ENCODE measurements around the gene CYBB.

The CYBB gene

DNA sequence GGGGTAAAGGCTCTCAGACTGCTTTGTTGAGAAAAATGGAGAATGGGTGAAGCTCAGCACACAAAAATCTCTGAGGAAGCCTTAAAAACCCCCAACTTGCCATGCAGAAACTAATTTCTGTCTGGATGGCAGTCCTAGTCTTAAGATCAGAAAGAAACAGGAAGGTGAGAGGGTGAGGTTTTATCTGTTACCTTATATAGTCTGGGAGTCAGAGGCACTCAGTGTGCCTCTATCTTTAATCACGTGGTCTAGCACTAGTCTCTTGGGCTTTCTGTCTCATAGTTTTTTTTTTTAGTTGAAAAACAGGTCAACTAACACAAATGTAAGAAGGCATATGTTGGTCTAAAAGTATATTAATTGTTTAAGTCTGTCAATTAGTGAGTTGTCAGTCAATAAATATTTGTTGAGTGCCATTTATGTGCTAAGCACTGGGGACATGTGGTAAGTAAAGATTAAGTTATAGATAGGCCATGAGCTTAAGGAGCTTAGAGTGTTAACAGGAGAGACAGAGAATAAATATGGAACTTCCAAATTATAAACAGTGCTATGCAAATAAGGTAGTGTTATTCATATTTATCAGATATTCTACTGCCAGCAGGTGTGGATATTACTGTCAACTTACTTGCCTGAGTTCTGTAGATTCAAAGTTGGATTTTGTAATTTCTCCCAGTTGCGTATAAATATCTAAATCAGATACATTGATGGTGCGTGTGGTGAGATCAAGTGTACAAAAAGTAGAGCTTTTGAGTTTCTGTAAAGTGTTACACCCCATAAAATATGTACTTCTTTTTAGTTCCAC is 7.0 kb downstream of the CYBB start:
- no peak for DNase-seq (ENCODE audit: low read depth)

DNA sequence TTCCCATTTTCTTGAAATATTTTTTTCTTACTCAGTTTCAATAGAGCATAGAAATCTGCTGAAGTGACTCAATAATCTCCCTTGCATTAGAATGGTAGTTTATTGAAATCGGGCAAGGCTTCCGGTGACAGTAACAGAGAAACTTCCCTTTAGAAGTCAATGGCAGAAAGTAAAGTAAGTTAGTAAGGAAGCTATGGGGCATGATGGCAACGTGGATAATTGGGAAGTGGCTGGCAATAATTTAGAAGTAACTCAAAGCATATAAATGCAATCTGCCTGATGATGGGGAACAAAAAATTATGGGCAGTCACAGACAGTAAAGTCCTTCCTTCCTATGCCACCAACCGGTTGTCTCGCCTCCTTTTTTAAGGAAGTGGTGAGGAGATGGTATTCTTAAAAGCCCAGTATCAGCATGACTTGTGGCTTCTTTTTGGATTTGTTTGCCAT is 7.6 kb downstream of the CYBB start:
- no peak for DNase-seq (ENCODE audit: low read depth)

DNA sequence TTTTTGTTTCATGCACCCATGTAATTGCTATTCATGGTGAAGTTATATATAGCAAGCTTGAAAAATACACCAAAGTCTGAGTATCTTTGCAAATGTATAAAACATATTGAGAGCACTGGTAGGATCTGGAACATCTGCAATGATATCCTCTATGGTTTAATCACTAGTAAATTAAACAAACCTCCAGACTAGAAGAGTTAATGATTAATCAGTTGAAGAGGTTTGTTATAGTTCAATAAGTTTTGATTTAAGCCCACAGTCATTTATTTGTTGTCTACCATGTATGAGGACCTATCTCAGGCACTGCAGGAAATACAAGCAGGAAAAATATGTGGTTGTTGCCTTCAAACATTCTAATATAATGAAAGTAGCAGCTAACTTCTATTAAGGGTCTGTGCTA is 16.5 kb downstream of the CYBB start:
- no peak for DNase-seq (ENCODE audit: low read depth)

DNA sequence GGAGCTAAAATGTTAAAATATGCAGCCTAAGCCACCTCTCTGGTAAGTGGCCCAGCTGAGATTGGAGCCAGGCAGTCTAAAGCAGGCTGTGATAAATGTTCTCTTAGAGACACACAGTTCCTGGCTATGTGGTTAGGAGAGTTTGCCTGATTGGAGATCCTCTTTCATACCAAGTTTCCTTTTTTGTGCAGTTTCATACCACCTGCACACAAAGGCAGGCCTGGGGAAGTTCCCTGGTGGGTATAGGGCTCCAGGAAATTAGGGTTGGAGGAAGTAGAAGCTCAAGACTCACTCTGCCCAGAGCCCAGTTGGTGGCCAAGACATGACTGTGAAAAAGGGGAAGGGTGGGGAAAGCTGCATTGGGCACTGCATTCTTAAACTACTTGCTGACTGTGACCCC is 16.9 kb downstream of the CYBB start:
- no peak for DNase-seq (ENCODE audit: low read depth)

DNA sequence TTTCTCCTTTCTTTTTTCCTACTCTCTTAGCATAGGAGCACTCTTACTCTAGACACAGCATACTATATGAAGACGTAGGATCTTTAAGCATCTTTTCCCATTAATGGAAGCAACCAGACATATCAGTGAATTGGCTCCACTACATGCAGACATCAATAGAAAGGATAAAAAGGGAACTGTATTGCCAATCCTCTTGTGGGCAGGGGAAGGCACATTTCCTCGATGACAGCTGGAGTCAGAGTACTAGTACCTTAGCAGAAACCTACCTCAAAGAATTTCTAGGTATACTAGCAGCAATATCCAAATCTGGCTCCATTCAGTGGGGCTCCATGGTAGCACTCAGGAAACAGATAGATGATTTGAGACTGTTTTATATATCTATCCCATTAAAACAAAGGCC is 20.1 kb downstream of the CYBB start:
- no peak for DNase-seq (ENCODE audit: low read depth)

DNA sequence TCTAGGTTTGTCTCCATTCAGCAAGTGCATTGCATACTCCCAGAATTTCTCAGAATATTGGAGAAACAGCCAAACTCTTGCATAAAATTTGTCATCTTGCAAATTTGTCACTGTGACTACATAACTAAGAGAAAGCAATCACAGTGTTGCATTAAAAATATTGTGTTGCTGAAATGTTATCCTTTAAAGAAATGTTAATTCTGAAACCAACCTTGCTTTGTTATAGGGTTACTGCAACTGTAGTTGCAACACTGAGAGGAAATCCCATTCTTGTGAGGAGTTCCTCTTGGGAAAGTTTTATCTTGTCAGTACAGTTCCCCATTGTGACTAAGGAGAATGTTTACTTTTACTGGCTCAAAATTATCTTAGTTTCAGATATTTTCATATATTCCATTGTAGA is 20.9 kb downstream of the CYBB start:
- DNase-seq (ENCODE audit: low read depth), result no peak

DNA sequence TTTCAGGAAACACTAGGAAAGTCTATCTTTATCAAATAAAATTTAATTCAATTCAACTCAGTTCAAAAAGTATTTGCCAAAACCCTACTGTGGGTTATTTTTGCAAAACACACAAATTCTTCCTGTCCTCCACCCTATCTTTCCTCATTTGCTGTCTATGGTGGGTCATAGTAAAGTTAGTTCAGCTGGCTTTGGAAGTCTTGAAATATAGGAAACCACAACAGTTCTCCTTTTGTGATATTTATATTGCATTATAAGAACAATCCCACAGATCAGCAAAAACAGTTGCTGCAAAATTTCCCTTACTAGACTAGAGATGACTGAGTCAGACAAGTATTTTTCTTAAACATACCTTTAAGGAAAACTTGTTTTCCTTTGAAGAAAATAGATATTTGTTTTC is 22.2 kb downstream of the CYBB start:
- DNase-seq (ENCODE audit: low read depth), result no peak

DNA sequence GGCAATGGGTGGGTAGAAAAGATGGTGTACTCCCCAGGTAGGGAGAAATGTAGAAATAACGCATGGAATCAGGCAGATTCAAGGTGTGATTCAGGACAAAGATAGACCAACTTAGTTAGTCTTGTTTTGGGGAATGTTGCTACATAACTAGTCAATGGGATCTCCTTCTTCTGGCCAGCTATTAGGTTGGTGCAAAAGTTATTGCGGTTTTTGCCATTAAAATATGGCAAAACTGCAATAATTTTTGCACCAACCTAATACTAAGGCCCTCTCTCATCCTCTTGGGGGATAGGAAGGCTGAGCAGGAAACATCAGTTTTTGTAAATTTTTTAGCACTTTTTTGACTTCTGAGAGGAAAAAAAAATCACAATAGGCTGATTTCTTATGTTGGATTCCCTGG is 23.2 kb downstream of the CYBB start:
- no peak for DNase-seq (ENCODE audit: low read depth)

DNA sequence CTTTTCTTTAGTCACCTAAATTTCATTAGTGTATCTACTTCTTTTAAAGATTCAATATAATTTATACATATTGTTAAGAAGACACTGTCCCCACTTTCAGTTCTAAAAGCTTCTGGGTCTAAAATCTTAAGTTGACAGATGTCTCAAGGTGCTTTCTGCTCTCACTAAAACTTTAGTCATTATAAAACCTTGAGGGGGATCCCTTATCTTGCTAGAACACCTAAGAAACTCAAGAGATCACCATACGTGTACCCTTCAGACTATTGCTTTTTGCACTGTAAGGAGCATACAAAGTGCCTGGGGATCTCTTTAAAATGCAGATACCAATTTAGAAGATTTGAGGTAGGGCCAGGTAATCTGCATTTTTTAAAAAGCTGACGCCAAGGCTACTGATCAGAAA is 30.1 kb downstream of the CYBB start:
- no peak for DNase-seq (ENCODE audit: low read depth)

DNA sequence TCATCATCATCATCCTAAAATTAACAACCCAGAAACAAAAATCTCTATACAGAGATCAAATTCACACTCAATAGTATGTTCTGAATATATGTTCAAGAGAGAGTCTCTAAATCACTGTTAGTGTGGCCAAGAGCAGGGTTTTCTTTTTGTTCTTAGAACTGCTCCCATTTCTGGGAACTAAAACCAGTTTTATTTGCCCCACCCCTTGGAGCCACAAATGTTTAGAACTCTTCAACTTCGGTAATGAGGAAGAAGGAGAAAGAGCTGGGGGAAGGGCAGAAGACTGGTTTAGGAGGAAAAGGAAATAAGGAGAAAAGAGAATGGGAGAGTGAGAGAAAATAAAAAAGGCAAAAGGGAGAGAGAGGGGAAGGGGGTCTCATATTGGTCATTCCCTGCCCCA is 32.3 kb downstream of the CYBB start:
- no peak for DNase-seq (ENCODE audit: low read depth)

DNA sequence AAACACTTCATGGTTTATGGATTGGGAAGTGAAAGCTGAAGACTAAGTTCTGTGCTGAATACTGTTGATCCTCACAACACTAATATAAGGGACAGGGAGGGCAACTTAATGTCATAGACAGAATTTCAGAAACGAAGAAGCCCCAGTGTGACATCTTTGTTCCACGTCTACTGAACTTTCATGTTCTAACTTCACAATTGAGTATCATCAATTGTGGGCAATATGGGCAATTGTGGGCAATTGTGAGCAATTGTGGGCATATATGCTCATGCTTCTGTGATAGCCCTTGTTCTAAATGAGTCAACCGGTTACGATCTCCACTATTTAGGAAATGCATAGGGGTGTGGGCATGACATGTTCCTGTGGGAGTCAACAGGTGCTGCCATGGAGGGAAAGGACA is 33.7 kb downstream of the CYBB start:
- no peak for DNase-seq (ENCODE audit: low read depth)

DNA sequence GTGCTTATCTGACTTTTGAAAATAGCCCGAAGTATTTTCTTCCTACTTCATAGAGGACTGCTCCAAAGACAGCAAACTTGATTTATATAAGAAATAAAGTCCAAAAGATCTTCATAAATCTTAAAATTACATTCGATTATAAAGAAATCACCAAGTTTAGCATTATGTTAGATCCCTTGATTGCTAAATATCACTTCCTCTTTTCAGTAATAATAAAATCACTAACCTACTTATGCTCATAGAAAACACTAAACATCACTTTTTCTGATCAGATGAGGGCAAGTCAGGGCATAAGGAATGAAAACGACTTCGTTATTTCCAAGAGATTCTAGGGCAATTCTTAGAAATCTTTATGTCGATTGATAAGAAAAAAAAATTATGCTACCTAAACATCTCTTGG is 35.5 kb downstream of the CYBB start:
- no peak for DNase-seq (ENCODE audit: low read depth)

DNA sequence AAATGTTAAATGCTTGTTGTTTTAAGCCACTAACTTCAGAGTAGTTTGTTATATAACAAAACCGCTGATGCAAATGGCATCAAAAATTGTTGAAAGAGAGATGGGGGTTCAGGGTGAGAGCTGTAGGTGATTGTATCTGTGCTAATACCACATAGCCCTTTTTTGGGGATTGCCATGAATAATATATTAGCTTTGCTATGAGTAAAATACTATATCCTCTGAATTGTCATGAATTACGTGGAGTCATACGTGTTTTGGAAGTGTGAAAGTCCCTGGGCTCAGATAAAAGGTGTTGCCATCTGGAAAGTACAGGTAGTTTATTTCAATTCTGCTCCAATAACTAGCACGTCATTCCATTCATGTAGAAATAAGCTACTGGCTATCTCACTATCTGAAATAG is 36.9 kb downstream of the CYBB start:
- DNase-seq (ENCODE audit: low read depth), result no peak

DNA sequence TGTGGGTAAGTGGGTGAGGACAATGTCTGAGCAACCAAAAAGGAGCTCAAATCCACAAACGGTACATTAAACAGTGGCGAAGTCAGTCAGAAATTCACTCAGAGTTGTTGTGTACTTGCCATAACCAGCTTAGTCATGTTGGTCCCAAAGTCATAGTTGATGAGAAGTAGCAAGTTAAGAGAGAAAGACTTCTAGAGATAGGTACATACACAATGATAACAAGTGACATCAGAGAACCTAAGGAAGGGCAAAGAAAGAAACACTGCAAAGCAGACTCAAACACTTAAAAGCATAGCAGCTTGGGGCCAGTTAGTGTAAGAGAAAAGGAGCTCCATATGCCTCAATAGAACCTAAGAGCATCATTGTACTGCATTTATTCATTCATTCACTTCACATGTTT is 37.3 kb downstream of the CYBB start:
- no peak for DNase-seq (ENCODE audit: low read depth)

DNA sequence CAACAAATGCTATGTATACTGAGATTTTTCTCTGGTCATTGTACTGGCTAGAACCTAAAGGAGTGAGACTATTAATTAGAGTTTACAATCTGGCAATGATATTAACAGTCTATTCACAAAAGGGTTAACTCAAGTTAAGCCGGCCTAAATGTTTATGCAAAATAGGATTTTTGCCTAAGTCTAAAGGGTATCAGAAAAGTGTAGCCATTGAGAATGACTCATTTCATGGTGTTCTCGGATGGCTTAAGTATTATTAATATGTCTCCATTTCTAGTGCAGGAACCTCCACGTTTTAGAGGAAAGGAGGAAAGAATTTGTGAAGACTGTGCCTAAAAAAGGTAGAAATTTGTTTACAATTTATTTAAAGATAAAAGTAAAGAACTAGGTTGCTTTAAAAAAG is 37.7 kb downstream of the CYBB start:
- no peak for DNase-seq (ENCODE audit: low read depth)

DNA sequence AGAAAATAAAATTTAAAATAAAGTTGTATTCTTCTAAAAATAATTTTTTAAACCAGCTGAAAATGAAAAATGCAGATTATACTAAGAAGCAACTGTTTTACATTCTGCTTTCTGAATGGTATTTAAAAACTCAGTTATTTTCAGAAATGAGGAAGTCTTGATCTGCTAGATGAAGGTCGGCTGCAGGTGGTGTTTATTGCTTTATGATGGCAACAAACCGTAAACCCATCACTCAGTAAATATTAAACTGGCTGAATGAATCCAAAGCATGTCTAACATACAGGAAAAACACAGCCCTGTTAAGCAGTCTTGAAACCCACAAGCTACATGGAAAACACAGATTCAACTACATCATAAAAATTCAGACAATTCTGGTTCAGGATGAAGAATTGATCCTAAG is 38.2 kb downstream of the CYBB start:
- DNase-seq (ENCODE audit: low read depth), result no peak

DNA sequence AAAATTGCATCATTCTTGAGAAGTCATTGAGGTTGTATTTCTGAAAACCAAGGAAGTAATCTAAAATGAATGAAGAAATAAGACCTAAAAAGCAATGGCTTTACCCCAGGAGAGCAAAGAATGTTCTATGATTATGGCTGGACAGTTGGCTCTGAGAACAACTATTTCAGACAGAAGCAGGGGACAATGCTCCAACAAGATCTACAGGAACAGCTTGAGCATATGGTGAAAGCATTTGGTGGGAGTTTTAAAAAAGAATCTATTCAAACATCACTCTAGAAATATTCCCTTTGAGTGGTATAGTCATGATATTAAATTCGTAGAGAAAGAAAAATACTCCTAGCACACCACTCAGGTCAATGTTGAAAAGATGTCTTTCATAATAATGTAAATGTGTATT is 40.8 kb downstream of the CYBB start:
- DNase-seq (ENCODE audit: low read depth), result no peak

DNA sequence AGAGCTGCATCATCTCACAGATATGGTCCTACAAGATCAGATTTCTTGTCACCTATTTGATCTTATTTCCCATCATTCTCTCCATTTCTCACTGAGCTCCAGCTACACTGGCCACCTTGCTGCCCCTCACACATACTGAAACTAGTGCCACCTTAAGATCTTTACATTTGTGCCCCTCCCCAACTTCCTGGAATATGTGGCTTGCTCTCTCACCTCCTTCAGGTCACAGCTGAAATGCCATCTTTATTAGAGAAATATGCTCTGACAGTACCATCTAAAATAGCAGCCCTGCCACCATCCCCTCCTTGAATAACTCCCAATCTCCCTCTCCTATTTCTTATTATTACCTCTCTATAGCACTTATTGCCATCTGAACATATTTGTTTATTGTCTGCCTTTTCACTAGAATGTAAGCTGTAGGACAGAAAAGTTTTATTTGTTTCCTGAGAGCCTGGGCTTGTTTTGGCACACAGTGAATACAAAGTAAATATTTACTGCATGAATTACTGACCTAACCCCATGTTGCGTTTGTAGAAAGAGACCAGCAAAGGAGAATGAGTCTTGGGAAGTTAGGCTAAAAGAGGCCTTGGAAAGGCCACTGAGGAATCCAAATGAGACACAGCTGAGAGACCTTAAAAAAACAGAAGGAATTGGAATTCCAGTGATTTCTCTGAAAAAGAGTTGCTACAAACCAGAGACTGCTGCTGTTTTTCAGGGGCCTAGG is 44.8 kb downstream of the CYBB start:
- DNase-seq (ENCODE audit: low read depth), result no peak

DNA sequence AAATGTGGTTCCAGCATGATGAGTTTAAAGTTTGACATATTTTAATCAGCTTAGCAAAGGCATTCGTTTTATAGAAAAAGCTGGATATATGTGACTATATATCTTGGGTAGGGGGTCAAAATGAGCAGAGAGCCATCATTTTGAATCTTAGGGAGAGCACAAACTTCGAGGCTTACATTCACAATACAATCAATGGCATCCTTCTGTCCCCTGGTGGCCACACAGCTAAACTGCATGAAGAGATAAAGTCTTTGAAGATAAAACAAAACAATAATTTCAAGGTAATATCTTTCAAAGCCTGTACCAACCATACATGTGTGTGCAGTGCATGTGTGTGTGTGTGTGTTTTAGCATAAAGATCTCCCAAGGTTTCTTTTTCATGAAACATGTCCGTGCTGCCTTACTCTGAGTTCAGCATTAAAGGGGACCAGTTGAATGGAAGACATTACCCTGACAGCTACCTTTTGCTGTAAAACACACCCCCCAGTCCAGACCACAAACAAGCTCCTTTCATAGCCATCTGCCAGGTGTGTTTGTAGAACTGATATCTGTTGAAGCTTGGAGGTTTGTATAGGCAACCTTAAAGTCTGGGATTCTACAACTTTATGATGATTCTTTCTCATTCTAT is 45.5 kb downstream of the CYBB start:
- peak; percentile 20 for DNase-seq (ENCODE audit: low read depth)

DNA sequence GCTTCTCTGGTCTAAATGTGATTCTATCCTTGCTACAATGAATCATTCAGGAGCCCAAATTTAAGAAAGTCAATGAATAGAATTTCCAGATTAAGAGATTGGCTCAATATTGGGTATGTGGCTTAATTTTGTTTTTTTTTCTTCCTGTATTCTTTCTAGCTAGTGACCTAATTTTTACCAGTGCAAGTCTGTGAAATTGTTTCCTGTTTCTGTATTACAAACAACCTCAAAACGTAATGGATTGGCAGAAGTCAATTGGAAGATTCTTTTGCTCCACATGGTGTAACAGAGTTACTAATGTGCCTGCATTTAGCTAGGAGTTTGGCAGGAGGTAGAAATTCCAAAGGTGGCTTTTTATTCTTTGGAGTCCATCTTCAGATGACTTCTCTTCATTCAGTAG is 49.9 kb downstream of the CYBB start:
- no peak for DNase-seq (ENCODE audit: low read depth)

DNA sequence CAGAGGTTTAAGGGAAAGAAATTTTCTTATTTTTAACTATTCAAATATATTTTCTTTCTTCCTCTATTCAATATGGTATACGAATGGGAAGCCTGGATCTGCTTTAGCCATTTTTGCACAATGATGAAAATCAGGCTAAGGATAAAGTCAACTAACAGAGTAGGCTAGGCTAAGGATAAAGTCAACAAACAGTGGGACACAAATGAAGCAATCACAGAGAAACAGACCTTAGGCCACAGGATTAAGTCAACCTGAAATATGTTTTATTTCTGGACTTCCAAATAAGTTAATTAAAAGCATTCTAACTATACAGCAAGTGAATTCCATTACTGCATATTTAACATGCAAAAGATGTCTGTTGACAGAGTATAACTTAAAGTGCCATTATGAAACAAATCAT is 50.5 kb downstream of the CYBB start:
- no peak for DNase-seq (ENCODE audit: low read depth)

DNA sequence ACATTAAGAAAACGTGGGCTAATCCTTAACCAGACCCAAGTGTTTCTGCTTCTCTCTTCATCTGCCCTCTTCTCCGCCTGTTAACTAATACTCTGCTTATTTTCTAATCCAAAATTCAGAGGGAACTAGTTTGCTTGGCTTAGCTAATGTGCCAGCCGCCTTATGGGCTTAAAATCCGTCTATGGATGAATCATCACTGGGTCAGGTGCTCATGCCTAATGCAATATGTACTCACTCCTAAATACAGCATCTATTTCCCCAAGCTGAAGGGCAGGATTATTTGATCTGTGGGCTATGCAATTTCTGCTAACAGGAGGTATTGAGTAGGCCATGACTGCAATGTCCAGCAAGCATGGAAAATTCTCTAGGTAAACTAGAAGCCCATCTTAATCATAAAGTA is 55.1 kb downstream of the CYBB start:
- DNase-seq (ENCODE audit: low read depth), result no peak

DNA sequence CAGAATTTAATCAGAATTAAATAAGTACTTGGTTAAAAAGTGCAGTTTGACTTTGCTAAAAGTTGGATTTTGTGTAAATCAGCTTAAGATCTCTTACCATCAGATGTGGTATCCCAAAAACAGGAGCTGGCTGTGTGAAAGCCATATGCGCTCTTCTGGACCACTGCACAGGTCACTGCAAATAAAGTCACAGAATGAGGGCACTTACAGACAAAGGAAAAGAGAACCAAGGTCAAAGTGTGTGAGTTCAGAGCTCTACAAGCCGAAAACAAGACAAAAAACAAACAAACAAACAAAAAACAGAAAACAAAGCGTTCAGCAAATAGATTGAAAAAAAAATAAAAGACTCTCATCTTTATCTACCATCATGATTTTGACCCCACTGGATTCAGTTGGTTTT is 61.1 kb downstream of the CYBB start:
- no peak for DNase-seq (ENCODE audit: low read depth)
